Activated CD4-positive, alpha-beta T cell treated with anti-CD3 and anti-CD28 coated beads for 36 hours (primary cell): ENCODE measurements around the gene SNX18. TPM values are rescaled to one million over a fixed set of nuclear protein-coding genes. Genes with fewer than 3 reads are reported as not detected.
"Not testable (repeated sequence)": the region's sequence is repeated elsewhere in the genome, so short reads cannot be mapped to it uniquely, and the experiment has no call there.

Source experiments
- ATAC-seq: fragments of 200-7000 bp; cut with Tn5 transposase; one replicate; pipeline ENCODE4 v1.10.0; 2021; ENCODE audit warnings: mild to moderate bottlenecking, moderate library complexity
- CTCF ChIA-PET: fragments of 350-600 bp; sonication (Branson Sonifier 250); formaldehyde crosslinking; loops from one replicate; lab custom pipeline; 2021; ENCODE audit warnings: antibody characterized with exemption; lab: Charles Lee
- POLR2A ChIA-PET: fragments of 350-600 bp; sonication (Branson Sonifier 250); formaldehyde crosslinking; loops from one replicate; lab custom pipeline; 2021; ENCODE audit warnings: antibody characterized with exemption, inconsistent platforms; lab: Charles Lee
- DNase-seq: peaks from one replicate; pipeline ENCODE4 v3.0.0-alpha.2; 2020
- H3K27ac Mint-ChIP-seq: one replicate; pipeline ENCODE4 v1.8.0; 2021; ENCODE audit warnings: mixed read lengths
- H3K27me3 Mint-ChIP-seq: one replicate; pipeline ENCODE4 v1.8.0; 2021; ENCODE audit warnings: mixed read lengths
- H3K36me3 Mint-ChIP-seq: one replicate; pipeline ENCODE4 v1.8.0; 2021; ENCODE audit warnings: low read depth, mixed read lengths
- H3K4me1 Mint-ChIP-seq: one replicate; pipeline ENCODE4 v1.8.0; 2021; ENCODE audit warnings: mixed read lengths
- H3K4me3 Mint-ChIP-seq: one replicate; pipeline ENCODE4 v1.8.0; 2021; ENCODE audit warnings: mild to moderate bottlenecking, moderate library complexity, mixed read lengths
- H3K9me3 Mint-ChIP-seq: one replicate; pipeline ENCODE4 v1.8.0; 2021; ENCODE audit warnings: low read depth, mixed read lengths
- intact Hi-C, 2 experiments: fragments of 100-400 bp; cut with DNase I in 1 of 2; cut with micrococcal nuclease in 1 of 2; formaldehyde crosslinking; loops; one replicate each; pipeline versions ENCODE4 v1.14.2 to v1.15.1; 2022 to 2024; cut with DNase I, micrococcal nuclease
- total RNA-seq, 2 experiments: library from RNA; stranded (reverse); gene quantifications; one replicate each; pipeline ENCODE4 v1.2.3, GENCODE V29; 2021

SNX18 gene
- total RNA-seq, 2 experiments from 2014 or later: 4.6 to 4.7 TPM

DNA sequence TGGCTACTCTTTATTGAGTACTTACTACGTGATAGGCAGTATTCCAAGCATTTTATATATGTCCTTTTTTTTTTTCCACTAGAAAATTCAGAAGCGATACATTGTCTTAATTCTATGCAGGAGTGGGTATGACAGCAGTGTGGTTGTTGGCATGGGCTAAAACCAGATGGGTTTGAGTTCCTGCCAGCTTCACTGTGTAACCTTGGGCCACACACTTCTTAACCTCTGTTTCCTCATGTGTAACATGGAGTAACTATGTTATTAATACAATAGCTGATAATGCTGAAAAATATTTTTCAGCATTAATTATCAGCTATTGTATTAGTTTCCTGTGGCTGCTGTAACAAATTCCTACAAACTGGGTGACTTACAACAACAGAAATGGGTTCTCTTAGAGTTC lies 12.0 kb downstream of the SNX18 start:
- POLR2A ChIA-PET: no interaction called here
- no peak overlapping the region for H3K4me3 Mint-ChIP-seq
- CTCF ChIA-PET: interaction anchor here (0.9 kb wide), 1 partner anchor 401 kb away, joined by 3 read pairs; no protein-coding TSS in a partner anchor
- no peak overlapping the region for H3K27ac Mint-ChIP-seq
- intact Hi-C loops: no loop called here
- no peaks in the 10 kb centered on the region for H3K27me3 Mint-ChIP-seq
- peaks cover 25% of the 10 kb centered on the region for H3K4me1 Mint-ChIP-seq
- DNase-seq (no peak), ATAC-seq (no peak)
- peaks cover 2% of the 10 kb centered on the region for H3K36me3 Mint-ChIP-seq
- H3K9me3 Mint-ChIP-seq: no peaks in the 10 kb centered on the region

DNA sequence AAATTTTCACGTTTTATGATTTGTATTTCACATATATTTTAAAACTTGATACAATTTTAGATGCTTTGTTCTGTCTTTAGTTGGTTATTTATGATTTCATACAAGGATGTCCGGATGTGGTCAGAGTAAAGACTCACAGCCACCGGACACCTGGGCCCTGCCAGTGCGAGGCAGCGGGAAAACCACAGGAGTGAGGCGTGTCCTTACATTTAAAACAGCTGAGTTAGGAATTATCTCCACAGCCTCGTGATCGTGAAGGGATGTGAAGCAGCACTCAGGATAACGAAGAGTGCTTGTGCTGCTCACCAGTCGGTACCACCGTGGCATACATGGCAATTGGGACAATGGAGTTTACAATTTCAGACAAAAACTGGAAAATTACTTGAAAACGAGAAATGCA lies 14.0 kb downstream of the SNX18 start:
- Mint-ChIP-seq H3K9me3 (no peaks in the 10 kb centered on the region), H3K4me1 (peaks cover 23% of the 10 kb centered on the region), H3K36me3 (peaks cover 7% of the 10 kb centered on the region), H3K4me3 (no peak overlapping the region), H3K27me3 (no peaks in the 10 kb centered on the region), H3K27ac (no peak overlapping the region)
- ChIA-PET POLR2A (no interaction called here), CTCF (no interaction called here)
- ATAC-seq (no peak), DNase-seq (no peak)
- intact Hi-C loops: no loop called here

DNA sequence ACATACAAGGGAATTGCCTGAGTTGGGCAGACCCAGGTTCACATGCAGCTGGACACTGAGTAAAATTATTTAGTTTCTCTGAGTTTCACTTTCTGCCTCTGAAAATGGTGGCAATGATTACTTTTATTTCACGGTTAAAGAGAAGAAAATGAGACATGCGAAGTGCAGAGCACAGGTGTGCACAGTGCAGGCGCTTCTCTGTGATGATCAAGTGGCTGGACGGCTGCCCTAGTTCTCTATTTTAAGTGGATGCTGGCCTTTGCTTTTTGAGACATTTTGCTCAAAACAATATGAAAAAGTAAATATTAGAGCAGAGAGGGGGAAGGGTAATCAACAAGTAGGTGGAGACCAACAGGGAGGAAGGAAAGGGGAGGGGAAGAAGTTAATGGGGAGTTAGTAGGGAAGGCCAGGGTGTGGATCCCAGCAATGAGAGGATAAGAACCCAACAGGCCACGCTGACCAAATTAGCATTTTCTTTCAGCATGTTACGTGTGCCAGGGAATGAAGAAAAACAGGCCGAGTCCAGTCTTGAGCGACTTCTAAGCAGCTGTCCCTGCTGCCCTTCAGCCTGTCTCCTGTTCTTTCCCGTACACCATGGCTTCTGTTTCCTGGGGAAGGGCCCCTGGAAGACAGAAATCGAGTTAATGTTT lies 16.1 kb downstream of the SNX18 start:
- no peak overlapping the region for H3K27ac Mint-ChIP-seq
- intact Hi-C loops: no loop called here
- DNase-seq (no peak), ATAC-seq (no peak)
- ChIA-PET CTCF (interaction anchor here (1.1 to 1.6 kb wide), 3 partner anchors 11 to 191 kb away, joined by 3 to 7 read pairs (median 4); partner anchors contain the start of gene SNX18), POLR2A (no interaction called here)
- no peaks in the 10 kb centered on the region for H3K27me3 Mint-ChIP-seq
- H3K4me1 Mint-ChIP-seq: peaks cover 27% of the 10 kb centered on the region
- H3K9me3 Mint-ChIP-seq: no peaks in the 10 kb centered on the region
- H3K36me3 Mint-ChIP-seq: peaks cover 10% of the 10 kb centered on the region
- no peak overlapping the region for H3K4me3 Mint-ChIP-seq

DNA sequence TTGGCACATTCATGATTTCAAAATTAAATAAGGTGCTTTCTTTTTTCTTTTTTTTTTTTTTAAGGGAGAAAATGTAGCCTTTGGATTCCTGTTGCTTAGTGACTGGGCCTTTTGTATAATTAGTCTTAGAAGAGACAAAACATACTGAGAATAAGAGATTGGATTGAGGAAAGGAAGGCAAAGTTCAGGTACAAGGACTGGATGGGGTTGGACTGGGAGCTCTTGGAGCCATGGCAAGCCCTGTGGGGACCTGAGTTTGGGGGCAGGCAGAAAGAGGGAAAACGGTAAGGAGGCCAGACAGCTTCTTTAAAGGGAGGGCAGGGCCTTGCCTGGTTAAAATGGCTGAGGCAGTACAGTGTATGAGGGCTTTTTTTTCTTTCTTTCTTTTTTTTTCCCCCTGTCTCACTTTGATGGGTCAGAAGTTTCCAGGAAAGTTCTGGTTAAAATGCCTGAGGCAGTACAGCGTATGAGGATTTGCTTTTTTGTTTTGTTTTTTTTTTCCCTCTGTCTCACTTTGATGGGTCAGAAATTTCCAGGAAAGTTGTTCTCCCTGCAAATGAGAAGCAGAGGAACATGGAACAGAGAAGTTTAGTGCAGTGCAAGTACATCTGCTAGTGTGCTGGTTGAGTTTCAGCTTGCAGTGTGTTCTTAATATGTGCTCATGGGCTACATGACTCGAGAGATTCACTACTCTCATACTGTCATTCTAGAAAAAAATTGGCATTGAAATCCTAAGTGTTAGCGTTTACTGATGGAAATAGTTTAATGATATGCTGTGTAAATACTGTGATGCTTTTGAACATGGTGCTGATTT lies 16.8 kb downstream of the SNX18 start:
- Mint-ChIP-seq H3K27ac (no peak overlapping the region), H3K27me3 (no peaks in the 10 kb centered on the region), H3K36me3 (peaks cover 10% of the 10 kb centered on the region), H3K4me1 (peaks cover 27% of the 10 kb centered on the region), H3K4me3 (no peak overlapping the region), H3K9me3 (no peaks in the 10 kb centered on the region)
- ATAC-seq: no peak
- ChIA-PET POLR2A (no interaction called here), CTCF (interaction anchor here (1.1 to 1.6 kb wide), 2 partner anchors 16 to 45 kb away, joined by 4 to 7 read pairs; partner anchors contain the start of gene SNX18)
- intact Hi-C loops: no loop called here
- DNase-seq: no peak

DNA sequence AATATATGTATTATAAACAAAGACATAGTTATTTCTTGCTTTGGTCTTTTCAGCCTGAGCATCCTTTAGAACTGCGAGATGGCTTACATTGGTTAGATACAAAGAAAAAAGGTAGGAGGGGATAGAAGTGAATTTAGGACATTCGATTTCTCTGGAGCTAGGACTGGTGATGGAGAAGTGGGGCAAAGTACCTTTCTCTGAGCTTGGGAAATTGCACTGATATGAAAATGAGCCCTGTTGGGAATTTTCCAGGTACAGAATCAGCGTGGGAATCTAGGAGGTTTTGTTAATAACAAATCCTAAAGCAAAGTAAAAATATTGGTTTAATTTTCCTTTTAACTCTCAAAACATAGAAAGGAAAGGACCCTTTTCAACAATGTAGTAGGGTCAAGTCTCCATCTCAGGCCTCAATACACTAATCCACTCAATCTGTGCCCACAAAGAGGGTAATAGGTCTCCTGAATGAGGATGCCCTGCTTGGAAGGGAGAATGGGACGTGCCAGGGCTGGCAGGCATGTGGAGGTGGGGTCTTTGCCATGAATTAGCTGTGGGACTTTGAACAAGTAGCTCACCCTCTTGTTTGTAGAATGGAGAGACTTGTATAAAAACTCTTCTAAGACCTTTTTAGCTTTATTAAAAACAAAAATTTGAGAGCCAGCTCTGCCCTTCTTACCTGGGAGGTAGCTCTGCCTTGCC lies 17.7 kb downstream of the SNX18 start:
- CTCF ChIA-PET: interaction anchor here (1.1 kb wide), 1 partner anchor 46 kb away, joined by 4 read pairs; no protein-coding TSS in a partner anchor
- Mint-ChIP-seq H3K27me3 (no peaks in the 10 kb centered on the region), H3K4me1 (peaks cover 23% of the 10 kb centered on the region), H3K9me3 (no peaks in the 10 kb centered on the region), H3K4me3 (no peak overlapping the region), H3K27ac (no peak overlapping the region), H3K36me3 (peaks cover 10% of the 10 kb centered on the region)
- ATAC-seq: no peak
- no peak for DNase-seq
- POLR2A ChIA-PET: no interaction called here
- intact Hi-C loops: no loop called here

DNA sequence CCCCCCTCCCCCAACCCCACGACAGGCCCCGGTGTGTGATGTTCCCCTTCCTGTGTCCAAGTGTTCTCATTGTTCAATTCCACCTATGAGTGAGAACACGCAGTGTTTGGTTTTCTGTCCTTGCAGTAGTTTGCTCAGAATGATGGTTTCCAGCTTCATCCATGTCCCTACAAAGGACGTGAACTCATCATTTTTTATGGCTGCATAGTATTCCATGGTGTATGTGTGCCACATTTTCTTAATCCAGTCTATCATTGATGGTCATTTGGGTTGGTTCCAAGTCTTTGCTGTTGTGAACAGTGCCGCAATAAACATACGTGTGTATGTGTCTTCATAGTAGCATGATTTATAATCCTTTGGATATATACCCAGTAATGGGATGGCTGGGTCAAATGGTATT lies 18.8 kb downstream of the SNX18 start:
- H3K27ac Mint-ChIP-seq, H3K36me3 Mint-ChIP-seq, DNase-seq, POLR2A ChIA-PET, H3K27me3 Mint-ChIP-seq, intact Hi-C loops, CTCF ChIA-PET, H3K9me3 Mint-ChIP-seq, H3K4me3 Mint-ChIP-seq, ATAC-seq: not testable (repeated sequence)
- peaks cover 18% of the 10 kb centered on the region for H3K4me1 Mint-ChIP-seq

DNA sequence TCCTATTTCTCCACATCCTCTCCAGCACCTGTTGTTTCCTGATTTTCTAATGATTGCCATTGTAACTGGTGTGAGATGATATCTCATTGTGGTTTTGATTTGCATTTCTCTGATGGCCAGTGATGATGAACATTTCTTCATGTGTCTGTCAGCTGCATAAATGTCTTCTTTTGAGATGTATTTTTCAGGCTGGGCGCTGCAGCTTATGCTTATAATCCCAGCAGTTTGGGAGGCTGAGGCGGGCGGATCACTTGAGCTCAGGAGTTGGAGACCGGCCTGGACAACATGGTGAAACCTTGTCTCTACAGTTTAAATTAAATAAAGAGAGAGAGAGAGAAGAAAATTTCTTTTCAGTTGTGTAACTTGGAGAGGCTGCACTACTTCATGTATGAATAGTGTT lies 19.3 kb downstream of the SNX18 start:
- H3K4me3 Mint-ChIP-seq, H3K27ac Mint-ChIP-seq, H3K9me3 Mint-ChIP-seq, ATAC-seq, intact Hi-C loops, DNase-seq, CTCF ChIA-PET, H3K36me3 Mint-ChIP-seq, H3K27me3 Mint-ChIP-seq: not testable (repeated sequence)
- H3K4me1 Mint-ChIP-seq: peaks cover 18% of the 10 kb centered on the region
- POLR2A ChIA-PET: interaction anchor here (0.6 kb wide), 1 partner anchor 504 kb away, joined by 6 read pairs; no protein-coding TSS in a partner anchor

DNA sequence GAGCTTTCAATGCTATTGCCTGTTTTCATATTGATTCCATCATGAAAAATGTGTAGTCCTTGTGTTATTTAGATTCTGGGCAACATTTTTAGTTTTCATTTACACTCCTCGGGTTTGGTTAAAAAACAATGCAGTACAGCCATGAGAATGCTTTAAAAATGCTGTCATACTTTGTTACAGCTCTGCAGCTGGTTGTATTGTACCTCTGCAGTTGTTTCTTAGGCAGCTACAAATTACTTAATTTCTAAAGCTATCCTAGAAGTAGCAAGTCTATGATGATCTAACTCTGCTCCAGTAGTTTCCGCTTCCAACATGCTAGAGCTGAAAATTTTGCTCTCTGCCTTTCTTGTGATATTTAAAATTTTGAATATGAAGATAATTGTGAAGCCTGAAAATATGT lies 20.2 kb downstream of the SNX18 start:
- Mint-ChIP-seq H3K27ac (no peak overlapping the region), H3K4me3 (no peak overlapping the region), H3K4me1 (peaks cover 19% of the 10 kb centered on the region), H3K36me3 (peaks cover 8% of the 10 kb centered on the region), H3K27me3 (no peaks in the 10 kb centered on the region), H3K9me3 (no peaks in the 10 kb centered on the region)
- ChIA-PET POLR2A (interaction anchor here (0.6 kb wide), 1 partner anchor 505 kb away, joined by 6 read pairs; no protein-coding TSS in a partner anchor), CTCF (interaction anchor here (0.6 to 1.7 kb wide), 5 partner anchors 18 to 329 kb away, joined by 3 to 5 read pairs (median 4); no protein-coding TSS in a partner anchor)
- intact Hi-C loops: no loop called here
- DNase-seq (no peak), ATAC-seq (no peak)

DNA sequence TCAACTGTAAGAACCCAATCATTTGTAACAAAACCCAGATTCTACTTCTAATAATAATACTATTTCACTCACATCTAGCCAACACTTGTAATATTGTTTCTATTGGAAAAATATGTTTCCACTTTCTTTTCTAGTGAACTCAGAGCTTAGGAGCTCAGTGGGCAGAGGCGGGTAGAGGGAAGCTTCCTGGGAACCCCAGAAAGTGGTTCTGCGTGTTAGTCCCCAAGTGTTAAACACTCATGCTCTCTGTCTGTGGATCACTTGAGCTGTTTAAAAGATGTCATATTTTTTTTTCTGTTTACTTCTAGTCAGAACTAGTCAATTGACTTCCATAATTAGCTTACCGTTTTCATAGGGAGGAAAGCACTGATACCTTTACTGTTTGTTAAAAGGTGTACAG lies 20.6 kb downstream of the SNX18 start:
- Mint-ChIP-seq H3K27ac (no peak overlapping the region), H3K36me3 (peaks cover 10% of the 10 kb centered on the region), H3K4me3 (no peak overlapping the region), H3K9me3 (no peaks in the 10 kb centered on the region), H3K27me3 (no peaks in the 10 kb centered on the region), H3K4me1 (peaks cover 19% of the 10 kb centered on the region)
- ChIA-PET POLR2A (no interaction called here), CTCF (interaction anchor here (0.6 to 1.7 kb wide), 5 partner anchors 18 to 329 kb away, joined by 3 to 5 read pairs (median 4); no protein-coding TSS in a partner anchor)
- intact Hi-C loops: no loop called here
- DNase-seq (no peak), ATAC-seq (no peak)

DNA sequence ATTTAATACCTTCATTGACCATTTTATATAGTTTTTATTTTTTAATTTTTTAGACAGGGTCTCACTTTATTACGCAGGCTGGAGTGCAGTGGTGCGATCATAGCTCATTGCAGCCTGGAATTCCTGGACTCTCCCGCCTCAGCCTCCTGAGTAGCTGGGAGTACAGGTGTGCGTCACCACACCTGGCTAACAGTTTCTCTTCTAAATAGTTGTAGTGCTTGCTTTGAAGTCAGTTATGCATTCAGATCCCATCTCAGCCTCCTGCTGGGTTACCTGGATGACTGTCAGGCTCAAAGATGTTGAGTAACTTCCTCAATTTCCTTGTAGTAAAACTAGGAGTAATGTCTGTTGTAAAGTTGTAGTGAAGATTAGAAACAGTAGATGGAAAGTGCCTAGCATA lies 21.4 kb downstream of the SNX18 start:
- no peak overlapping the region for H3K4me3 Mint-ChIP-seq
- intact Hi-C loops: no loop called here
- DNase-seq (no peak), ATAC-seq (no peak)
- H3K9me3 Mint-ChIP-seq: no peaks in the 10 kb centered on the region
- H3K27ac Mint-ChIP-seq: no peak overlapping the region
- CTCF ChIA-PET: interaction anchor here (1.7 kb wide), 1 partner anchor 307 kb away, joined by 4 read pairs; no protein-coding TSS in a partner anchor
- H3K4me1 Mint-ChIP-seq: peaks cover 13% of the 10 kb centered on the region
- H3K36me3 Mint-ChIP-seq: peaks cover 12% of the 10 kb centered on the region
- no peaks in the 10 kb centered on the region for H3K27me3 Mint-ChIP-seq
- POLR2A ChIA-PET: no interaction called here

DNA sequence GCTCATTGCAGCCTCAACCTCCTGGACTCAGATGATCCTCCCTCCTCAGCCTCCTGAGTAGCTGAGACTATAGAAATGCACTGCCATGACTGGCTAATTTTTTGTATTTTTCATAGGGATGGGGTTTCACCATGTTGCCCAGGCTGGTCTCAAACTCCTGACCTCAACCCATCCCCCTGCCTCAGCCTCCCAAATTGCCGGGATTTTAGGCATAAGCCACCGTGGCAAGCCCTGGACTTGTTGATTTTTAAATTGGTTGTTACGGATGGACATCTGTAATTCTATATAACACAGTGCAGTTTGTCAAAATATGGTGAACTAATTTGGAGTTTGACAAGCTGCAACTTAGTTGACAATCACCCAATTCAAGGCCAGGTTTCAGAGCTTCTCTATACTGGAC lies 22.7 kb downstream of the SNX18 start:
- Mint-ChIP-seq H3K27me3 (no peaks in the 10 kb centered on the region), H3K36me3 (peaks cover 11% of the 10 kb centered on the region), H3K4me1 (peaks cover 8% of the 10 kb centered on the region), H3K4me3 (no peak overlapping the region), H3K9me3 (no peaks in the 10 kb centered on the region), H3K27ac (no peak overlapping the region)
- ChIA-PET CTCF (interaction anchor here (1.1 kb wide), 1 partner anchor 23 kb away, joined by 4 read pairs; no protein-coding TSS in a partner anchor), POLR2A (no interaction called here)
- intact Hi-C loops: no loop called here
- DNase-seq (no peak), ATAC-seq (no peak)
